H9 (cell line): Measurements from ENCODE around the gene RAB40B. TPM values are rescaled to one million over a fixed set of nuclear protein-coding genes. Genes with fewer than 3 reads are reported as not detected.

Experiments
- DNase-seq: peaks from one replicate; pipeline ENCODE4 v3.0.0-alpha.2; 2017
- H2AFZ ChIP-seq: one replicate; pipeline ENCODE4 v1.6.1; 2013; ENCODE audit warnings: mild to moderate bottlenecking, low read length, control low read depth, moderate library complexity
- H2AK5ac ChIP-seq: 2 replicates; pipeline ENCODE4 v1.6.1; 2013; ENCODE audit warnings: low read length, control low read depth, mixed read lengths; ENCODE audit not compliant: insufficient read length
- H2BK120ac ChIP-seq: one replicate; pipeline ENCODE4 v1.6.1; 2013; ENCODE audit warnings: low read depth, mild to moderate bottlenecking, low read length, control low read depth, inconsistent platforms; ENCODE audit not compliant: poor library complexity, severe bottlenecking
- H2BK12ac ChIP-seq: 2 replicates; pipeline ENCODE4 v1.6.1; 2013; ENCODE audit warnings: low read length, control low read depth, mixed read lengths, low read depth; ENCODE audit not compliant: insufficient read length
- H2BK15ac ChIP-seq: 2 replicates; pipeline ENCODE4 v1.6.1; 2013; ENCODE audit warnings: low read depth, low read length, control low read depth
- H2BK20ac ChIP-seq: one replicate; pipeline ENCODE4 v1.6.1; 2013; ENCODE audit warnings: low read depth, mild to moderate bottlenecking, low read length, control low read depth, inconsistent platforms; ENCODE audit not compliant: poor library complexity, severe bottlenecking
- H2BK5ac ChIP-seq: 2 replicates; pipeline ENCODE4 v1.6.1; 2013; ENCODE audit warnings: low read length, control low read depth, mixed read lengths; ENCODE audit not compliant: insufficient read length
- H3K14ac ChIP-seq: 2 replicates; pipeline ENCODE4 v1.6.1; 2013; ENCODE audit warnings: low read length, control low read depth; ENCODE audit not compliant: insufficient read depth
- H3K18ac ChIP-seq: 2 replicates; pipeline ENCODE4 v1.6.1; 2013; ENCODE audit warnings: low read depth, mild to moderate bottlenecking, mixed read lengths, low read length, control low read depth; ENCODE audit not compliant: insufficient read length
- H3K23ac ChIP-seq: 2 replicates; pipeline ENCODE4 v1.6.1; 2013; ENCODE audit warnings: low read length, control low read depth, mixed read lengths, low read depth; ENCODE audit not compliant: insufficient read length
- H3K23me2 ChIP-seq: 2 replicates; pipeline ENCODE4 v1.6.1; 2013; ENCODE audit warnings: low read depth, mild to moderate bottlenecking, mixed read lengths, low read length, control low read depth; ENCODE audit not compliant: insufficient read length, poor library complexity, severe bottlenecking
- H3K27ac ChIP-seq: 2 replicates; pipeline ENCODE4 v1.5.1; 2013; ENCODE audit warnings: low read length, control low read depth, mixed read lengths, low read depth; ENCODE audit not compliant: insufficient read length
- H3K27me3 ChIP-seq: 2 replicates; pipeline ENCODE4 v1.6.1; 2013; ENCODE audit warnings: low read length, control low read depth, inconsistent platforms; ENCODE audit not compliant: insufficient read depth
- H3K4ac ChIP-seq: 2 replicates; pipeline ENCODE4 v1.6.1; 2013; ENCODE audit warnings: low read depth, mild to moderate bottlenecking, control low read depth, inconsistent platforms, low read length, moderate library complexity
- H3K4me1 ChIP-seq: 2 replicates; pipeline ENCODE4 v1.6.1; 2013; ENCODE audit warnings: low read length, control low read depth, inconsistent platforms; ENCODE audit not compliant: insufficient read depth
- H3K4me2 ChIP-seq: 2 replicates; pipeline ENCODE4 v1.6.1; 2013; ENCODE audit warnings: low read length, control low read depth, mixed read lengths; ENCODE audit not compliant: insufficient read length, insufficient read depth
- H3K56ac ChIP-seq: 2 replicates; pipeline ENCODE4 v1.6.1; 2013; ENCODE audit warnings: low read depth, mild to moderate bottlenecking, mixed read lengths, low read length, control low read depth; ENCODE audit not compliant: insufficient read length
- H3K79me1 ChIP-seq: 2 replicates; pipeline ENCODE4 v1.6.1; 2013; ENCODE audit warnings: low read depth, mild to moderate bottlenecking, moderate library complexity, low read length, control low read depth, inconsistent platforms; ENCODE audit not compliant: insufficient read depth, poor library complexity, severe bottlenecking
- H3K79me2 ChIP-seq: 2 replicates; pipeline ENCODE4 v1.6.1; 2013; ENCODE audit warnings: low read length, control low read depth, inconsistent platforms; ENCODE audit not compliant: insufficient read depth
- H3K9ac ChIP-seq: 2 replicates; pipeline ENCODE4 v1.6.1; 2013; ENCODE audit warnings: low read length, control low read depth, mixed read lengths; ENCODE audit not compliant: insufficient read length; ENCODE audit errors: extremely low read depth
- H3K9me3 ChIP-seq: one replicate; pipeline ENCODE4 v1.6.1; 2013; ENCODE audit warnings: low read depth, low read length, inconsistent platforms; ENCODE audit not compliant: control insufficient read depth
- H3T11ph ChIP-seq: one replicate; pipeline ENCODE4 v1.6.1; 2013; ENCODE audit warnings: mild to moderate bottlenecking, low read length, control low read depth, inconsistent platforms
- H4K20me1 ChIP-seq: one replicate; pipeline ENCODE4 v1.6.1; 2013; ENCODE audit not compliant: control insufficient read depth, insufficient read length, insufficient read depth
- H4K5ac ChIP-seq: 2 replicates; pipeline ENCODE4 v1.6.1; 2013; ENCODE audit warnings: low read depth, mild to moderate bottlenecking, mixed read lengths, low read length, control low read depth; ENCODE audit not compliant: insufficient read length
- H4K8ac ChIP-seq: replicated peaks from 2 replicates; pipeline ENCODE4 v1.6.1; 2013; ENCODE audit warnings: low read length, control low read depth, mixed read lengths, low read depth; ENCODE audit not compliant: insufficient read length
- H4K91ac ChIP-seq: 2 replicates; pipeline ENCODE4 v1.6.1; 2013; ENCODE audit warnings: low read depth, mild to moderate bottlenecking, moderate library complexity, mixed read lengths, low read length, control low read depth; ENCODE audit not compliant: insufficient read length
- H3K27ac Mint-ChIP-seq, 3 experiments: 2 replicates in 2 of 3; 3 replicates in 1 of 3; pipeline ENCODE4 v1.8.0; 2020 to 2021; ENCODE audit warnings: mixed read lengths in 3 of 3, mild to moderate bottlenecking in 1 of 3, moderate library complexity in 1 of 3
- H3K27me3 Mint-ChIP-seq: 2 replicates; pipeline ENCODE4 v1.8.0; 2021; ENCODE audit warnings: low read depth, mild to moderate bottlenecking, moderate library complexity, mixed read lengths
- H3K36me3 Mint-ChIP-seq, 3 experiments: 2 replicates in 2 of 3; 3 replicates in 1 of 3; pipeline ENCODE4 v1.8.0; 2020 to 2021; ENCODE audit warnings: low read depth in 3 of 3, mixed read lengths in 3 of 3; ENCODE audit not compliant: insufficient read depth in 1 of 3
- H3K4me1 Mint-ChIP-seq, 2 experiments: 2 replicates each; pipeline ENCODE4 v1.8.0; 2020; ENCODE audit warnings: mixed read lengths in 2 of 2
- H3K4me3 Mint-ChIP-seq, 2 experiments: 2 replicates in 1 of 2; 3 replicates in 1 of 2; pipeline ENCODE4 v1.8.0; 2020 to 2021; ENCODE audit warnings: mild to moderate bottlenecking in 2 of 2, mixed read lengths in 2 of 2, moderate library complexity in 1 of 2
- H3K9me3 Mint-ChIP-seq, 2 experiments: 2 replicates in 1 of 2; 3 replicates in 1 of 2; pipeline ENCODE4 v1.8.0; 2020; ENCODE audit warnings: mild to moderate bottlenecking in 2 of 2, mixed read lengths in 2 of 2, moderate library complexity in 1 of 2
- WGBS: extraction: QIAGEN DNeasy Blood & Tissue Kit; methylation state at CpG from one replicate; pipeline ENCODE4 v1.1.7; 2013; ENCODE audit warnings: missing lambda C conversion rate, low lambda C conversion rate, mixed read lengths; ENCODE audit not compliant: insufficient read length; ENCODE audit errors: extremely low coverage; 5-methylcytosine and 5-hydroxymethylcytosine counted together
- total RNA-seq: library from RNA; stranded (reverse); gene quantifications from 2 replicates; pipeline ENCODE4 v1.2.1, GENCODE V29; 2021
- TF ChIP-seq, protein P1 (sequence below): fragments of 200-600 bp; sonication (generic); conservative IDR thresholded peaks from 3 replicates; pipeline ENCODE4 v1.8.0; 2021; ENCODE audit warnings: antibody characterized with exemption, mild to moderate bottlenecking

Gene RAB40B
- total RNA-seq, 1 experiment from 2014 or later, result 3.5 TPM

DNA sequence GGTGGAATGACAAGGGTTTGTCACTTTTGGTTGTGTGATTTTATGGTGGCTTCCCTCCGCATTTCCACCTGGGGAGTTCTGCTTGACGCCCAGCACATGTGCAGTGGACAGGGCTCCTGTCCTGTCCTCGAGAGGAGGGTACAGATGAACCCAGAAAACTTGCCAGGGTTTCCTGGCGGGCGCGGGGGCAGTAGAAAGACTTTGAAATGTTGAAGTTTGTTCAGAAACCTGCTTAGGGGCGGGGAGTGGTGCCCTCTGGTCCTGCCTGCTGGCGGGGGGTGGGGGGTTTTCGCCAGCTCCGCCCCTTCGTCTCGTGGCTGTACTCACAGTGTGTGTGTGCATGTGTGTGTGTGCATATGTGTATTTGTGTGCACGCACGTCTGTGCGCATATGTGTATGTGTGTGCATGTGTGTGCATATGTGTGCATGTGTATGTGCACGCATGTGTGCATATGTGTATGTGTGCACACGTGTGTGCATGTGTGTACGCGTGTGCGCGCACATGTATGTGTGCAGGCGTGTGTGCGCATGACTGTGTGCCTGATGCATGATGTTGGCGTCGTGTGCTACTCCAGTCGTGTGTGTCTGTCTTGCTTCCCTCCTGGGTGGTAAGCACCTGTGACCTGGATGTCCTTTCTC lies 24.8 kb upstream of the RAB40B start:
- no peak overlapping the region for H2BK120ac ChIP-seq
- H3K4ac ChIP-seq, result no peak overlapping the region
- H4K20me1 ChIP-seq, result peaks cover 2% of the 10 kb centered on the region
- no peak overlapping the region for H3T11ph ChIP-seq
- no peak overlapping the region for H4K8ac ChIP-seq
- no peak overlapping the region for H3K14ac ChIP-seq
- H3K9ac ChIP-seq, result no peak overlapping the region
- no peak overlapping the region for H3K4me2 ChIP-seq
- H2AFZ ChIP-seq, result no peak overlapping the region
- no peak overlapping the region for H4K91ac ChIP-seq
- H3K56ac ChIP-seq, result no peak overlapping the region
- H3K9me3 ChIP-seq, result no peaks in the 10 kb centered on the region
- WGBS, result no CpG with 5 or more reads among the region's 26 CpGs
- H2AK5ac ChIP-seq, result no peak overlapping the region
- no peaks in the 10 kb centered on the region for H3K27me3 Mint-ChIP-seq
- H3K79me1 ChIP-seq, result no peaks in the 10 kb centered on the region
- no peak overlapping the region for H2BK12ac ChIP-seq
- TF ChIP-seq, protein P1, sequence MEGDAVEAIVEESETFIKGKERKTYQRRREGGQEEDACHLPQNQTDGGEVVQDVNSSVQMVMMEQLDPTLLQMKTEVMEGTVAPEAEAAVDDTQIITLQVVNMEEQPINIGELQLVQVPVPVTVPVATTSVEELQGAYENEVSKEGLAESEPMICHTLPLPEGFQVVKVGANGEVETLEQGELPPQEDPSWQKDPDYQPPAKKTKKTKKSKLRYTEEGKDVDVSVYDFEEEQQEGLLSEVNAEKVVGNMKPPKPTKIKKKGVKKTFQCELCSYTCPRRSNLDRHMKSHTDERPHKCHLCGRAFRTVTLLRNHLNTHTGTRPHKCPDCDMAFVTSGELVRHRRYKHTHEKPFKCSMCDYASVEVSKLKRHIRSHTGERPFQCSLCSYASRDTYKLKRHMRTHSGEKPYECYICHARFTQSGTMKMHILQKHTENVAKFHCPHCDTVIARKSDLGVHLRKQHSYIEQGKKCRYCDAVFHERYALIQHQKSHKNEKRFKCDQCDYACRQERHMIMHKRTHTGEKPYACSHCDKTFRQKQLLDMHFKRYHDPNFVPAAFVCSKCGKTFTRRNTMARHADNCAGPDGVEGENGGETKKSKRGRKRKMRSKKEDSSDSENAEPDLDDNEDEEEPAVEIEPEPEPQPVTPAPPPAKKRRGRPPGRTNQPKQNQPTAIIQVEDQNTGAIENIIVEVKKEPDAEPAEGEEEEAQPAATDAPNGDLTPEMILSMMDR, result no peak
- no peak overlapping the region for H3K4me3 Mint-ChIP-seq
- H2BK15ac ChIP-seq, result no peak overlapping the region
- no peaks in the 10 kb centered on the region for H3K4me1 Mint-ChIP-seq
- no peak overlapping the region for H2BK5ac ChIP-seq
- no peak overlapping the region for H4K5ac ChIP-seq
- no peaks in the 10 kb centered on the region for H3K4me1 ChIP-seq
- no peak for DNase-seq
- H3K18ac ChIP-seq, result no peak overlapping the region
- no peaks in the 10 kb centered on the region for H3K9me3 Mint-ChIP-seq
- H3K27ac Mint-ChIP-seq, result peak overlapping the region in 2 of 3 experiments; percentile 8 to 89; a peak in 3 of 7 replicates
- H3K79me2 ChIP-seq, result 0 out of 2 replicates have a peak, but pooled peaks cover 2% of the 10 kb centered on the region
- no peak overlapping the region for H3K27ac ChIP-seq
- H2BK20ac ChIP-seq, result no peak overlapping the region
- no peak overlapping the region for H3K23ac ChIP-seq
- H3K36me3 Mint-ChIP-seq, result peaks cover 13 to 60% (median 59%) of the 10 kb centered on the region in 3 experiments; a peak in 6 of 7 replicates
- no peaks in the 10 kb centered on the region; the same call in 1 of the 2 replicates for H3K27me3 ChIP-seq
- no peaks in the 10 kb centered on the region for H3K23me2 ChIP-seq
